ENCODE data around the gene C17orf67. TPM values are rescaled to one million over a fixed set of nuclear protein-coding genes. Genes with fewer than 3 reads are reported as not detected.

Gene C17orf67
- total RNA-seq, 4 donors from 2014 or later: 0.24 to 1.2 (median 1.2) TPM

DNA sequence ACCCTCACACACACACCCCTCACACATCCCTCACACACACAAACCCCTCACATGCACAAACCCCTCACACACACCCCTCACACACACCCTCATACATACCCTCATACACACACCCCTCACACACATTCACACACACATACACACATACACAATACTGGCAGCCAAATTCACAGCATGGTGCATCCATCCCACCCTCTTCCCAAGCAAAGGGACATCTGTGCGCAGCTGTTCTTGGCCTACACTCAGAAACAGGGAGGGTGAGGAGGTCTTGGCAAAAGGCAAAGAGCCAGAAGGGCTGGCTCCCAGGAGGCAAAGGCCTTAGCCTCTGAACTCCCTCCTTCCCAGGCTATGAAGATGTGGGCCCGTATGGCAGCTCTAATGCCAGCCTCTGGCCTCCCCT is 23.4 kb downstream of the C17orf67 start:
- H3K36me3 ChIP-seq: no peaks in the 10 kb centered on the region
- no peak for DNase-seq
- WGBS, 2 donors: 87 to 88% methylated on average over 2 of the region's 2 CpGs
- H3K9me3 ChIP-seq: no peaks in the 10 kb centered on the region
- no peak overlapping the region for H3K4me3 ChIP-seq (replicated peaks in 1 of 3)
- intact Hi-C loops (cut with DNase I): no loop called here
- no peak overlapping the region for H3K27ac ChIP-seq
- H3K27me3 ChIP-seq: no peaks in the 10 kb centered on the region
- TF ChIP-seq POLR2A (IDR thresholded peaks at IDR 0.05): no peak
- no peak for TF ChIP-seq CTCF (IDR thresholded peaks at IDR 0.05)
- no peaks in the 10 kb centered on the region for H3K4me1 ChIP-seq

DNA sequence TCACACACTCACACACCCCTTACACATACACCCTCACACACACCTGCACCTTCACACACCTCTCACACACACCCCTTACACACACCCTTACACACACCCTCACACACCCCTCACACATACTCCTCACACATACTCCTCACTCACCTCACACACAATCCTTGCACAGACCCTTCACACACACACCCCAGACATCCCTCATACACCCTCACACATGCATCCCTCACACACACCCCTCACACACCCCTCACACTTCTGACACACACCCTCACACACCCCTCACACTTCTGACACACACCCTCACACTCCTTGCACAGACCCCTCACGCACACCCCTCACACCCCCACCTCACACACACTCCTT is 23.9 kb downstream of the C17orf67 start:
- no peak for DNase-seq
- 93 to 100% methylated on average over 1 of the region's 1 CpG for WGBS, 2 donors
- H3K27ac ChIP-seq: no peak overlapping the region
- no peaks in the 10 kb centered on the region for H3K36me3 ChIP-seq
- no peaks in the 10 kb centered on the region for H3K9me3 ChIP-seq
- no peaks in the 10 kb centered on the region for H3K27me3 ChIP-seq
- intact Hi-C loops (cut with DNase I): no loop called here
- no peaks in the 10 kb centered on the region for H3K4me1 ChIP-seq
- no peak overlapping the region for H3K4me3 ChIP-seq (replicated peaks in 1 of 3)
- TF ChIP-seq POLR2A (IDR thresholded peaks at IDR 0.05) (no peak), CTCF (IDR thresholded peaks at IDR 0.05) (no peak)

GRCh38 chr17:56809106-56809819 is 24.5 kb downstream of the C17orf67 start:
- TF ChIP-seq CTCF (IDR thresholded peaks at IDR 0.05) (no peak), POLR2A (IDR thresholded peaks at IDR 0.05) (no peak)
- Histone ChIP-seq H3K36me3 (no peaks in the 10 kb centered on the region), H3K4me1 (no peaks in the 10 kb centered on the region), H3K4me3 (replicated peaks in 1 of 3) (no peak overlapping the region), H3K27me3 (no peaks in the 10 kb centered on the region), H3K27ac (no peak overlapping the region), H3K9me3 (no peaks in the 10 kb centered on the region)
- 89% methylated on average over 9 of the region's 9 CpGs for WGBS, 2 donors
- no peak for DNase-seq
- intact Hi-C loops (cut with DNase I): no loop called here

DNA sequence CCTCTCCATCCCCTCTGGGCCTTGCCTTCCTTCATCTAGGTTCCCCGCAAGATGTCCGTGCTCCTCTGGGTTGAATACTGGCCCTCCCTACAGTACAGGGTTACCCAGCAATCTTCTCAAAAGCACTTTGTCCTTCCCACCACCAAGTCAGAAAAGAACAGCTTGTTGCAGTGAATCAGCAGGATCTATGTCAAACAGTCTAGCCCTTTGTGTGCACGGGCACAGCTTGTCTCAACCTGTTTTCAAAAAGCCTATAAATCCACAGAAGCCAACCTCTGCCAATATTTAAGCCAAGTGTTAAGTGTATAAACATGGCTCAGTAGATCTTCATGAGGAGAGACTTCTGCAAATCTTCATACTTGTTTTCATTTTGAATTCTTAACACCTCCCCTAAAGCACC is 25.2 kb downstream of the C17orf67 start:
- H3K27ac ChIP-seq: no peak overlapping the region
- no peak for DNase-seq
- H3K9me3 ChIP-seq: no peaks in the 10 kb centered on the region
- no peaks in the 10 kb centered on the region for H3K27me3 ChIP-seq
- H3K36me3 ChIP-seq: no peaks in the 10 kb centered on the region
- WGBS, 2 donors: 75 to 82% methylated on average over 3 of the region's 3 CpGs
- TF ChIP-seq POLR2A (IDR thresholded peaks at IDR 0.05) (no peak), CTCF (IDR thresholded peaks at IDR 0.05) (no peak)
- no peaks in the 10 kb centered on the region for H3K4me1 ChIP-seq
- H3K4me3 ChIP-seq (replicated peaks in 1 of 3): no peak overlapping the region
- intact Hi-C loops (cut with DNase I): no loop called here

DNA sequence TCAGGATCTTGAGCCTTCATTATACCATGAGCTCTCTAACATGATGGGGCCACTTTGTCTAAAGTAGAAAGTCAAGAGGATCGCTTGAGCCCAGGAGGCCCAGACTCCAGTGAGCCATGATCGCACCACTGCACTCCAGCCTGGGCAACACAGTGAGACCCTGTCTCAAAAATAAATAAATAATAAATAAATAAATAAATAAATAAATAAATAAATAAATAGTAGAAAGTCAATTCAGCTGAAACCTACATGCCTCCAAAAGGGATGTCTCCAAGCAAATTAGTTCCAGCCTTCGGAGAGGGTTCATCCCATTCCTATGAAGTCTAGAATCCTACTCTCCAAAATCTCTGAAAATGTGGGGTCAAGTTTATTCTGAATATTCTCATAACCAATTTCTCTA is 26.0 kb downstream of the C17orf67 start:
- intact Hi-C loops (cut with DNase I): no loop called here
- H3K4me3 ChIP-seq (replicated peaks in 1 of 3): no peak overlapping the region
- DNase-seq: no peak
- no peaks in the 10 kb centered on the region for H3K4me1 ChIP-seq
- TF ChIP-seq CTCF (IDR thresholded peaks at IDR 0.05): no peak
- no peak for TF ChIP-seq POLR2A (IDR thresholded peaks at IDR 0.05)
- no peaks in the 10 kb centered on the region for H3K9me3 ChIP-seq
- no peaks in the 10 kb centered on the region for H3K27me3 ChIP-seq
- WGBS, 2 donors: 96 to 97% methylated on average over 3 of the region's 3 CpGs
- no peaks in the 10 kb centered on the region for H3K36me3 ChIP-seq
- no peak overlapping the region for H3K27ac ChIP-seq
